Raji (cell line): ENCODE results near the gene CLDN4.

Source experiments
- POLR2A ChIP-seq: IDR thresholded peaks from 2 replicates; pipeline ENCODE4 v1.6.1; 2011; ENCODE audit warnings: low read depth, low read length, control low read depth; ENCODE audit not compliant: insufficient read depth

Gene CLDN4

GRCh38 chr7:73830681-73831583, at the start of gene CLDN4:
TSS of gene CLDN4 (plus strand) at chr7:73830996. CDS start at chr7:73831202, 206 bp downstream.
- TF ChIP-seq POLR2A = no peak

- no peak for TF ChIP-seq POLR2A
These were observed 44.2 kb upstream of the CLDN4 start for GRCh38 chr7:73786588-73786987.

- TF ChIP-seq POLR2A = no peak
These were observed 41.7 kb upstream of the CLDN4 start for GRCh38 chr7:73789051-73789450.

- no peak for TF ChIP-seq POLR2A
These were observed 31.3 kb upstream of the CLDN4 start for GRCh38 chr7:73799282-73800141.

GRCh38 chr7:73801577-73801976, 29.2 kb upstream of the CLDN4 start:
- TF ChIP-seq POLR2A = no peak

- no peak for TF ChIP-seq POLR2A
These were observed 28.3 kb upstream of the CLDN4 start for GRCh38 chr7:73802459-73802858.

- TF ChIP-seq POLR2A = no peak
These were observed 21.3 kb upstream of the CLDN4 start for GRCh38 chr7:73809467-73809951.

GRCh38 chr7:73810998-73811360, 19.8 kb upstream of the CLDN4 start:
- TF ChIP-seq POLR2A = no peak

- no peak for TF ChIP-seq POLR2A
These were observed 19.0 kb upstream of the CLDN4 start for GRCh38 chr7:73811760-73812168.

GRCh38 chr7:73812996-73813395, 17.8 kb upstream of the CLDN4 start:
- no peak for TF ChIP-seq POLR2A

GRCh38 chr7:73815436-73815835, 15.4 kb upstream of the CLDN4 start:
- no peak for TF ChIP-seq POLR2A

GRCh38 chr7:73817121-73817520, 13.7 kb upstream of the CLDN4 start:
- no peak for TF ChIP-seq POLR2A

- TF ChIP-seq POLR2A = no peak
These were observed 10.8 kb upstream of the CLDN4 start for GRCh38 chr7:73820013-73820412.

GRCh38 chr7:73822319-73823173, 8.2 kb upstream of the CLDN4 start:
- TF ChIP-seq POLR2A = no peak

GRCh38 chr7:73823257-73823656, 7.5 kb upstream of the CLDN4 start:
- TF ChIP-seq POLR2A = no peak
